Vagina (tissue), 2 donors: ENCODE measurements around the gene NARS2. TPM values are rescaled to one million over a fixed set of nuclear protein-coding genes. Genes with fewer than 3 reads are reported as not detected.

ENCODE experiments used
- DNase-seq, 2 donors: peaks; one replicate each; pipeline ENCODE4 v3.0.0-alpha.2; 2017; ENCODE audit errors: extremely low spot score in 2 of 2
- H3K27ac ChIP-seq: fragments of 200-600 bp; sonication (generic); one replicate; pipeline ENCODE4 v1.5.1; 2019
- H3K27me3 ChIP-seq: fragments of 200-600 bp; sonication (generic); one replicate; pipeline ENCODE4 v1.5.1; 2019
- H3K36me3 ChIP-seq, 2 donors: fragments of 200-600 bp; sonication (generic); one replicate each; pipeline ENCODE4 v1.5.1; 2017 to 2019
- H3K4me1 ChIP-seq: fragments of 200-600 bp; sonication (generic); one replicate; pipeline ENCODE4 v1.5.1; 2019
- H3K4me3 ChIP-seq, 2 donors: fragments of 200-600 bp; sonication (generic); 1 replicate in 1 of 2; 2 replicates in 1 of 2; pipeline ENCODE4 v1.5.1; 2016 to 2019
- H3K9me3 ChIP-seq: fragments of 200-600 bp; sonication (generic); one replicate; pipeline ENCODE4 v1.5.1; 2019
- CTCF ChIP-seq, 3 experiments: fragments of 450-650 bp in 2 of 3; fragments of 200-600 bp in 1 of 3; sonication (generic) in 1 of 3; IDR thresholded peaks; one replicate each; pipeline ENCODE4 v1.5.1; 2017 to 2019; ENCODE audit warnings: antibody characterized with exemption in 3 of 3, mild to moderate bottlenecking in 2 of 3, moderate library complexity in 2 of 3
- POLR2A ChIP-seq, 2 donors: fragments of 450-650 bp; IDR thresholded peaks; one replicate each; pipeline ENCODE4 v1.6.1; 2017; ENCODE audit warnings: antibody characterized with exemption in 2 of 2, mild to moderate bottlenecking in 2 of 2, moderate library complexity in 2 of 2
- POLR2AphosphoS5 ChIP-seq, 2 donors: sonication (generic); formaldehyde crosslinking; IDR thresholded peaks; one replicate each; pipeline ENCODE4 v1.9.0; 2017; ENCODE audit warnings: antibody characterized with exemption in 2 of 2, mild to moderate bottlenecking in 2 of 2, low read depth in 1 of 2; ENCODE audit not compliant: insufficient read depth in 1 of 2
- intact Hi-C: fragments of 100-400 bp; cut with DNase I; formaldehyde crosslinking; loops from one replicate; pipeline ENCODE4 v1.15.1; 2023
- total RNA-seq: library from RNA; depleted of rRNA; stranded (reverse); fragments of >200 nt; gene quantifications from one replicate; pipeline ENCODE4 v1.2.3, GENCODE V29; 2016

Gene NARS2
- total RNA-seq, 1 donor from 2014 or later = 13.5 TPM

GRCh38 chr11:78451371-78452150, 123.1 kb downstream of the NARS2 start:
- H3K36me3 ChIP-seq = no peaks in the 10 kb centered on the region
- no peaks in the 10 kb centered on the region for H3K27me3 ChIP-seq
- DNase-seq = no peak
- H3K4me3 ChIP-seq = no peak overlapping the region
- intact Hi-C loops = no loop called here
- TF ChIP-seq CTCF (IDR thresholded peaks at IDR 0.05) (no peak), POLR2AphosphoS5 (IDR thresholded peaks at IDR 0.05; ENCODE audit: insufficient read depth in 1 of 2, low read depth in 1 of 2) (no peak), POLR2A (IDR thresholded peaks at IDR 0.05) (no peak)
- H3K27ac ChIP-seq = no peak overlapping the region
- no peaks in the 10 kb centered on the region for H3K4me1 ChIP-seq
- no peaks in the 10 kb centered on the region for H3K9me3 ChIP-seq

GRCh38 chr11:78450866-78451265, 123.8 kb downstream of the NARS2 start:
- intact Hi-C loops = no loop called here
- Histone ChIP-seq H3K36me3 (no peaks in the 10 kb centered on the region), H3K4me1 (no peaks in the 10 kb centered on the region), H3K4me3 (no peak overlapping the region), H3K9me3 (no peaks in the 10 kb centered on the region), H3K27me3 (no peaks in the 10 kb centered on the region), H3K27ac (no peak overlapping the region)
- DNase-seq = no peak
- TF ChIP-seq POLR2AphosphoS5 (IDR thresholded peaks at IDR 0.05; ENCODE audit: insufficient read depth in 1 of 2, low read depth in 1 of 2) (no peak), POLR2A (IDR thresholded peaks at IDR 0.05) (no peak), CTCF (IDR thresholded peaks at IDR 0.05) (no peak)

GRCh38 chr11:78449866-78450265, 124.8 kb downstream of the NARS2 start:
- TF ChIP-seq POLR2AphosphoS5 (IDR thresholded peaks at IDR 0.05; ENCODE audit: insufficient read depth in 1 of 2, low read depth in 1 of 2) (no peak), POLR2A (IDR thresholded peaks at IDR 0.05) (no peak), CTCF (IDR thresholded peaks at IDR 0.05) (no peak)
- Histone ChIP-seq H3K36me3 (no peaks in the 10 kb centered on the region), H3K9me3 (no peaks in the 10 kb centered on the region), H3K27ac (no peak overlapping the region), H3K27me3 (no peaks in the 10 kb centered on the region), H3K4me1 (no peaks in the 10 kb centered on the region), H3K4me3 (no peak overlapping the region)
- DNase-seq = no peak
- intact Hi-C loops = no loop called here

GRCh38 chr11:78446210-78446609, 128.5 kb downstream of the NARS2 start:
- no peak for DNase-seq
- Histone ChIP-seq H3K27me3 (no peaks in the 10 kb centered on the region), H3K9me3 (no peaks in the 10 kb centered on the region), H3K4me1 (no peaks in the 10 kb centered on the region), H3K36me3 (peaks cover 0 to 5% of the 10 kb centered on the region in 2 donors), H3K27ac (no peak overlapping the region), H3K4me3 (no peak overlapping the region)
- intact Hi-C loops = no loop called here
- TF ChIP-seq POLR2A (IDR thresholded peaks at IDR 0.05) (no peak), POLR2AphosphoS5 (IDR thresholded peaks at IDR 0.05; ENCODE audit: insufficient read depth in 1 of 2, low read depth in 1 of 2) (no peak), CTCF (IDR thresholded peaks at IDR 0.05) (no peak)

- intact Hi-C loops = no loop called here
- Histone ChIP-seq H3K27ac (no peak overlapping the region), H3K4me1 (no peaks in the 10 kb centered on the region), H3K9me3 (no peaks in the 10 kb centered on the region), H3K27me3 (no peaks in the 10 kb centered on the region), H3K4me3 (no peak overlapping the region), H3K36me3 (peaks cover 0 to 5% of the 10 kb centered on the region in 2 donors)
- TF ChIP-seq POLR2AphosphoS5 (IDR thresholded peaks at IDR 0.05; ENCODE audit: insufficient read depth in 1 of 2, low read depth in 1 of 2) = no peak
- DNase-seq = no peak
These were observed 129.9 kb downstream of the NARS2 start for GRCh38 chr11:78444726-78445125.
